HEK293T (cell line): ENCODE measurements around the gene IRF2.

Experiments used
- CTCF ChIA-PET: fragments of 350-600 bp; formaldehyde crosslinking; extraction: SDS; loops from one replicate; lab custom pipeline; 2021; ENCODE audit warnings: antibody characterized with exemption, inconsistent platforms; lab: Yijun Ruan, JAX
- POLR2A ChIA-PET: fragments of 350-600 bp; formaldehyde crosslinking; extraction: SDS; loops from one replicate; lab custom pipeline; 2020; ENCODE audit warnings: antibody characterized with exemption, inconsistent platforms; lab: Yijun Ruan, JAX
- DNase-seq: peaks from one replicate; pipeline ENCODE4 v3.0.0; 2012; ENCODE audit warnings: mixed read lengths; ENCODE audit errors: extremely low spot score
- ARNT ChIP-seq: fragments of 450-650 bp; IDR thresholded peaks from 2 replicates; pipeline ENCODE4 v1.6.1; 2017; ENCODE audit warnings: mild to moderate bottlenecking
- BHLHE40 ChIP-seq: fragments of 450-650 bp; IDR thresholded peaks from 2 replicates; pipeline ENCODE4 v1.6.1; 2016; ENCODE audit warnings: mild to moderate bottlenecking, moderate library complexity, borderline replicate concordance
- CTBP1 ChIP-seq: fragments of 450-650 bp; IDR thresholded peaks from 2 replicates; pipeline ENCODE4 v1.6.1; 2016; ENCODE audit warnings: borderline replicate concordance
- ELF4 ChIP-seq: fragments of 450-650 bp; IDR thresholded peaks from 2 replicates; pipeline ENCODE4 v1.6.1; 2017; ENCODE audit warnings: antibody characterized with exemption
- FOXA1 ChIP-seq: fragments of 450-650 bp; IDR thresholded peaks from 2 replicates; pipeline ENCODE4 v1.6.1; 2016; ENCODE audit warnings: mild to moderate bottlenecking
- FOXK2 ChIP-seq: fragments of 450-650 bp; IDR thresholded peaks from 2 replicates; pipeline ENCODE4 v1.6.1; 2016; ENCODE audit warnings: mild to moderate bottlenecking
- FOXM1 ChIP-seq: fragments of 450-650 bp; IDR thresholded peaks from 2 replicates; pipeline ENCODE4 v1.6.1; 2017; ENCODE audit warnings: mild to moderate bottlenecking, borderline replicate concordance
- HDGF ChIP-seq: fragments of 450-650 bp; IDR thresholded peaks from 2 replicates; pipeline ENCODE4 v1.6.1; 2017; ENCODE audit warnings: antibody characterized with exemption, borderline replicate concordance
- L3MBTL2 ChIP-seq: fragments of 450-650 bp; conservative IDR thresholded peaks from 2 replicates; pipeline ENCODE4 v1.6.1; 2016; ENCODE audit warnings: mild to moderate bottlenecking
- LEF1 ChIP-seq: fragments of 450-650 bp; IDR thresholded peaks from 2 replicates; pipeline ENCODE4 v1.6.1; 2017; ENCODE audit warnings: mild to moderate bottlenecking, borderline replicate concordance
- NFRKB ChIP-seq: fragments of 450-650 bp; IDR thresholded peaks from 2 replicates; pipeline ENCODE4 v1.6.1; 2016; ENCODE audit warnings: mild to moderate bottlenecking, moderate library complexity
- PKNOX1 ChIP-seq: fragments of 450-650 bp; IDR thresholded peaks from 2 replicates; pipeline ENCODE4 v1.6.1; 2016
- SP1 ChIP-seq: fragments of 450-650 bp; IDR thresholded peaks from 2 replicates; pipeline ENCODE4 v1.6.1; 2017
- SUZ12 ChIP-seq: fragments of 450-650 bp; IDR thresholded peaks from 2 replicates; pipeline ENCODE4 v1.6.1; 2016; ENCODE audit warnings: mild to moderate bottlenecking
- TARDBP ChIP-seq: fragments of 450-650 bp; IDR thresholded peaks from 2 replicates; pipeline ENCODE4 v1.6.1; 2016
- ZNF384 ChIP-seq: fragments of 450-650 bp; IDR thresholded peaks from 2 replicates; pipeline ENCODE4 v1.6.1; 2016

The IRF2 gene

GRCh38 chr4:184387351-184387750 is 87.0 kb downstream of the IRF2 start:
- POLR2A ChIA-PET: no interaction called here
- TF ChIP-seq SP1: no peak
- no peak for TF ChIP-seq L3MBTL2
- no peak for TF ChIP-seq LEF1
- no peak for TF ChIP-seq ZNF384
- TF ChIP-seq ARNT: no peak
- no peak for TF ChIP-seq PKNOX1
- TF ChIP-seq FOXK2: no peak
- TF ChIP-seq HDGF: no peak
- no peak for TF ChIP-seq TARDBP
- TF ChIP-seq SUZ12: no peak
- CTCF ChIA-PET: no interaction called here
- no peak for DNase-seq

- TF ChIP-seq BHLHE40 (no peak), TARDBP (no peak)
- ChIA-PET POLR2A (no interaction called here), CTCF (no interaction called here)
- no peak for DNase-seq
Measured at GRCh38 chr4:184386271-184386781, 88.0 kb downstream of the IRF2 start.

- CTCF ChIA-PET: no interaction called here
- no peak for DNase-seq
- POLR2A ChIA-PET: no interaction called here
- TF ChIP-seq FOXM1 (no peak), L3MBTL2 (no peak), TARDBP (no peak)
Measured at GRCh38 chr4:184385705-184386141, 88.6 kb downstream of the IRF2 start.

GRCh38 chr4:184384810-184385557 is 89.4 kb downstream of the IRF2 start:
- ChIA-PET CTCF (no interaction called here), POLR2A (interaction anchor here (1.0 kb wide), 1 partner anchor 41 kb away, joined by 3 read pairs; no protein-coding TSS in a partner anchor)
- no peak for DNase-seq
- TF ChIP-seq HDGF: no peak
- no peak for TF ChIP-seq TARDBP
- no peak for TF ChIP-seq ZNF384
- no peak for TF ChIP-seq CTBP1
- TF ChIP-seq ELF4: no peak
- no peak for TF ChIP-seq SP1
- no peak for TF ChIP-seq FOXM1
- TF ChIP-seq L3MBTL2: no peak
- TF ChIP-seq FOXK2: no peak
- TF ChIP-seq SUZ12: no peak

- no peak for DNase-seq
- ChIA-PET CTCF (no interaction called here), POLR2A (interaction anchor here (1.0 kb wide), 1 partner anchor 40 kb away, joined by 3 read pairs; no protein-coding TSS in a partner anchor)
- TF ChIP-seq TARDBP: no peak
- no peak for TF ChIP-seq PKNOX1
- no peak for TF ChIP-seq SUZ12
- no peak for TF ChIP-seq BHLHE40
- no peak for TF ChIP-seq LEF1
- TF ChIP-seq ZNF384: no peak
Measured at GRCh38 chr4:184384056-184384809, 90.1 kb downstream of the IRF2 start.

- CTCF ChIA-PET: no interaction called here
- DNase-seq: no peak
- POLR2A ChIA-PET: interaction anchor here (1.0 kb wide), 1 partner anchor 40 kb away, joined by 3 read pairs; no protein-coding TSS in a partner anchor
- no peak for TF ChIP-seq TARDBP
- TF ChIP-seq HDGF: no peak
- no peak for TF ChIP-seq NFRKB
- TF ChIP-seq BHLHE40: no peak
- TF ChIP-seq FOXA1: no peak
- TF ChIP-seq SUZ12: no peak
- TF ChIP-seq ELF4: no peak
- no peak for TF ChIP-seq FOXK2
Measured at GRCh38 chr4:184383497-184384055, 90.8 kb downstream of the IRF2 start.
